Ovary (tissue), 10 donors: ENCODE measurements around the gene PCDH17. TPM values are rescaled to one million over a fixed set of nuclear protein-coding genes. Genes with fewer than 3 reads are reported as not detected.

ENCODE experiments used
- DNase-seq, 5 donors: peaks; one replicate each; pipeline ENCODE4 v3.0.0-alpha.2; 2019 to 2020
- H3K27ac ChIP-seq, 2 donors: fragments of 200-600 bp; one replicate each; pipeline versions ENCODE4 v1.5.1 to v1.8.0; 2019 to 2022
- H3K27me3 ChIP-seq: fragments of 200-600 bp; one replicate; pipeline ENCODE4 v1.8.0; 2022
- H3K36me3 ChIP-seq: fragments of 200-600 bp; sonication (generic); one replicate; pipeline ENCODE4 v1.5.1; 2019
- H3K4me1 ChIP-seq: one replicate; pipeline ENCODE4 v1.8.1; 2013; ENCODE audit warnings: mild to moderate bottlenecking, moderate library complexity; ENCODE audit not compliant: insufficient read depth
- H3K4me3 ChIP-seq: fragments of 200-600 bp; sonication (generic); one replicate; pipeline ENCODE4 v1.5.1; 2017
- H3K9me3 ChIP-seq, 2 donors: fragments of 200-600 bp in 1 of 2; sonication (generic) in 1 of 2; one replicate each; pipeline versions ENCODE4 v1.5.1 to v1.8.1; 2013 to 2019; ENCODE audit warnings: mild to moderate bottlenecking in 1 of 2, moderate library complexity in 1 of 2
- CTCF ChIP-seq, 3 donors: fragments of 450-650 bp in 2 of 3; fragments of 200-600 bp in 1 of 3; IDR thresholded peaks; one replicate each; pipeline versions ENCODE4 v1.5.1 to v1.8.0; 2016 to 2022; ENCODE audit warnings: antibody characterized with exemption in 3 of 3, mild to moderate bottlenecking in 1 of 3
- EP300 ChIP-seq: sonication (generic); formaldehyde crosslinking; IDR thresholded peaks from one replicate; pipeline ENCODE4 v1.6.1; 2017; ENCODE audit warnings: antibody characterized with exemption
- POLR2A ChIP-seq: fragments of 450-650 bp; IDR thresholded peaks from one replicate; pipeline ENCODE4 v1.6.1; 2017; ENCODE audit warnings: antibody characterized with exemption, mild to moderate bottlenecking, moderate library complexity
- WGBS, 3 donors: extraction: QIAGEN DNeasy Blood & Tissue Kit in 1 of 3; methylation state at CpG; one replicate each; pipeline versions ENCODE4 v1.1.5 to v1.1.7; 2013 to 2017; 5-methylcytosine and 5-hydroxymethylcytosine counted together
- intact Hi-C, 4 donors: fragments of 100-400 bp; cut with DNase I; formaldehyde crosslinking; loops; one replicate each; pipeline versions ENCODE4 v1.11.0 to v1.15.1; 2022 to 2023
- long read RNA-seq, 3 donors: library from polyadenylated mRNA in 2 of 3; unstranded in 2 of 3; transcript quantifications; one replicate each; pipeline ENCODE4 v2.0.0 and lab custom pipeline, GENCODE V29; 2021 to 2026
- polyA plus RNA-seq, 2 donors: library from polyadenylated mRNA; stranded (reverse); fragments of 200-250 nt in 1 of 2; fragments of 350-450 nt in 1 of 2; fragmentation: Illumina TruSeq in 1 of 2; extraction: RNeasy Lipid Tissue Mini Kit (QIAGEN cat#74804) in 1 of 2; gene quantifications; one replicate each; pipeline ENCODE4 v1.2.3, GENCODE V29; 2013 to 2014
- total RNA-seq, 7 donors: library from RNA; depleted of rRNA in 2 of 7; stranded (reverse); fragments of >200 nt in 2 of 7; fragmentation: NEBNext Ultra II Directional in 3 of 7; extraction: Animal tissue kit (Norgen Biotek cat#: 25700) in 3 of 7; gene quantifications; one replicate each; pipeline versions ENCODE4 v1.1.0 to v1.2.4, GENCODE V29; 2016 to 2023
- donor health status: DM: no; HTN: no; CAD: no; lungs with moderate emphysema.
- donor health status: DM: no; HTN: no; CAD: no.
- donor health status: Bipolar disorder and iron deficiency.
- donor health status: DM: yes; HTN: yes; CAD: no.
- donor health status: DM: no; HTN: no; CAD: no.
- donor health status: DM: yes; HTN: yes; CAD: no.

PCDH17 gene
- total RNA-seq (10 to 100 TPM in 1 of 7 donors, 1 to 10 TPM in 6; 1.2 to 21.3 (median 3.9) TPM), polyA plus RNA-seq (1 to 10 TPM; 2.0 to 2.4 TPM)
- long read RNA-seq, donor 1, full-length matches to known transcripts = 1 of 1 reads
- long read RNA-seq, donor 1, partial matches to known transcripts = 0 of 1 reads
- long read RNA-seq, donor 1, other reads (novel, unspliced or antisense) = 0 of 1 reads
- long read RNA-seq, donor 2, full-length matches to known transcripts = 1 of 1 reads
- long read RNA-seq, donor 2, partial matches to known transcripts = 0 of 1 reads
- long read RNA-seq, donor 2, other reads (novel, unspliced or antisense) = 0 of 1 reads
- long read RNA-seq, donor 3, full-length matches to known transcripts = 2 of 3 reads
- long read RNA-seq, donor 3, partial matches to known transcripts = 0 of 3 reads
- long read RNA-seq, donor 3, other reads (novel, unspliced or antisense) = 1 of 3 reads

GRCh38 chr13:57631596-57632275 is at the start of gene PCDH17:
Gene PCDH17, plus strand, starts transcription at chr13:57631744. Its CDS starts 803 bp downstream, at chr13:57632547.
- H3K4me3 ChIP-seq = peak within 1 kb of the TSS; percentile 25
- H3K9me3 ChIP-seq = peaks cover 0 to 6% of the 10 kb centered on the region in 2 donors
- H3K4me1 ChIP-seq = peaks cover 11% of the 10 kb centered on the region
- H3K27ac ChIP-seq = no peak within 1 kb of the TSS
- H3K27me3 ChIP-seq = no peaks in the 10 kb centered on the region
- peak in 1 of 5 donors; percentile 7 for DNase-seq
- WGBS, 3 donors = 0 to 1% (median 0%) methylated on average over 33 of the region's 33 CpGs
- no peaks in the 10 kb centered on the region for H3K36me3 ChIP-seq
- intact Hi-C loops = no loop called here
- TF ChIP-seq EP300 (no peak), CTCF (IDR thresholded peaks at IDR 0.05) (no peak), POLR2A (no peak)

- Histone ChIP-seq H3K4me1 (no peaks in the 10 kb centered on the region), H3K36me3 (no peaks in the 10 kb centered on the region), H3K27ac (no peak overlapping the region), H3K4me3 (no peak overlapping the region), H3K9me3 (no peaks in the 10 kb centered on the region), H3K27me3 (no peaks in the 10 kb centered on the region)
- intact Hi-C loops = no loop called here
- TF ChIP-seq EP300 (no peak), CTCF (IDR thresholded peaks at IDR 0.05) (no peak), POLR2A (no peak)
- 77 to 84% (median 84%) methylated on average over 6 of the region's 6 CpGs for WGBS, 3 donors
- DNase-seq = no peak
Measured at GRCh38 chr13:57582032-57582431, 49.5 kb upstream of the PCDH17 start.

- no peak overlapping the region for H3K4me3 ChIP-seq
- WGBS, 3 donors = 25 to 43% (median 31%) methylated on average over 1 of the region's 1 CpG
- no peaks in the 10 kb centered on the region for H3K4me1 ChIP-seq
- no peaks in the 10 kb centered on the region for H3K36me3 ChIP-seq
- no peak overlapping the region for H3K27ac ChIP-seq
- DNase-seq = no peak
- intact Hi-C loops = no loop called here
- H3K27me3 ChIP-seq = no peaks in the 10 kb centered on the region
- TF ChIP-seq POLR2A (no peak), CTCF (IDR thresholded peaks at IDR 0.05) (no peak), EP300 (no peak)
- no peaks in the 10 kb centered on the region for H3K9me3 ChIP-seq
Measured at GRCh38 chr13:57583529-57583928, 48.0 kb upstream of the PCDH17 start.

GRCh38 chr13:57588639-57589038 is 42.9 kb upstream of the PCDH17 start:
- intact Hi-C loops = no loop called here
- H3K4me3 ChIP-seq = no peak overlapping the region
- 87 to 89% (median 88%) methylated on average over 3 of the region's 3 CpGs for WGBS, 3 donors
- peaks cover 2% of the 10 kb centered on the region for H3K27me3 ChIP-seq
- DNase-seq = no peak
- H3K36me3 ChIP-seq = no peaks in the 10 kb centered on the region
- no peak for TF ChIP-seq CTCF (IDR thresholded peaks at IDR 0.05)
- TF ChIP-seq POLR2A = no peak
- TF ChIP-seq EP300 = no peak
- H3K27ac ChIP-seq = no peak overlapping the region
- H3K9me3 ChIP-seq = no peaks in the 10 kb centered on the region
- H3K4me1 ChIP-seq = no peaks in the 10 kb centered on the region
